B cell (primary cell): Measurements from ENCODE around the gene NPHP4. TPM values are rescaled to one million over a fixed set of nuclear protein-coding genes. Genes with fewer than 3 reads are reported as not detected.

Source experiments
- ATAC-seq: fragments of 200-7000 bp; cut with Tn5 transposase; one replicate; pipeline ENCODE4 v1.10.0; 2021; ENCODE audit warnings: low read depth, mild to moderate bottlenecking, moderate number of reproducible peaks, moderate library complexity
- CTCF ChIA-PET: fragments of 350-600 bp; sonication (Branson Sonifier 250); formaldehyde crosslinking; loops from one replicate; lab custom pipeline; 2021; ENCODE audit warnings: antibody characterized with exemption, inconsistent platforms; lab: Charles Lee
- POLR2A ChIA-PET: fragments of 350-600 bp; sonication (Branson Sonifier 250); formaldehyde crosslinking; loops from one replicate; lab custom pipeline; 2021; ENCODE audit warnings: antibody characterized with exemption; lab: Charles Lee
- DNase-seq: peaks from one replicate; pipeline ENCODE4 v3.0.0; 2013
- H2AFZ ChIP-seq: 2 replicates; pipeline ENCODE4 v1.6.1; 2012; ENCODE audit warnings: mild to moderate bottlenecking, low read depth, low read length; ENCODE audit not compliant: insufficient read depth, poor library complexity, severe bottlenecking
- H3K27ac ChIP-seq, 2 donors: 1 replicate in 1 of 2; 2 replicates in 1 of 2; pipeline ENCODE4 v1.5.1; 2012 to 2013; ENCODE audit warnings: low read length in 2 of 2, mild to moderate bottlenecking in 2 of 2, moderate library complexity in 1 of 2
- H3K27me3 ChIP-seq, 4 experiments: fragments of 200-600 bp in 1 of 4; sonication (generic) in 1 of 4; replicated peaks in 1 of 4; 1 replicate in 2 of 4; 2 replicates in 2 of 4; pipeline versions ENCODE4 v1.6.1 to v1.7.0; 2013 to 2016; ENCODE audit warnings: low read length in 3 of 4, mild to moderate bottlenecking in 2 of 4, mixed read lengths in 1 of 4, moderate library complexity in 1 of 4; ENCODE audit not compliant: insufficient read depth in 4 of 4, control insufficient read depth in 3 of 4; ENCODE audit errors: control extremely low read depth in 1 of 4
- H3K36me3 ChIP-seq, 2 experiments: replicated peaks in 1 of 2; 1 replicate in 1 of 2; 2 replicates in 1 of 2; pipeline versions ENCODE4 v1.6.1 to v1.7.1; 2013; ENCODE audit warnings: low read length in 1 of 2; ENCODE audit not compliant: insufficient read depth in 2 of 2, control insufficient read depth in 1 of 2; ENCODE audit errors: control extremely low read depth in 1 of 2, extremely low read depth in 1 of 2
- H3K4me1 ChIP-seq, 2 donors: fragments of 200-600 bp in 1 of 2; sonication (generic) in 1 of 2; 1 replicate in 1 of 2; 2 replicates in 1 of 2; pipeline versions ENCODE4 v1.5.1 to v1.6.1; 2013 to 2017; ENCODE audit warnings: low read length in 2 of 2; ENCODE audit not compliant: control insufficient read depth in 2 of 2, insufficient read depth in 2 of 2
- H3K4me2 ChIP-seq: replicated peaks from 2 replicates; pipeline ENCODE3; 2012; ENCODE audit warnings: mild to moderate bottlenecking, low read depth, low read length; ENCODE audit not compliant: poor library complexity, severe bottlenecking
- H3K4me3 ChIP-seq, 5 experiments: fragments of 200-600 bp in 1 of 5; sonication (generic) in 1 of 5; 1 replicate in 3 of 5; 2 replicates in 2 of 5; pipeline versions ENCODE4 v1.5.1 to v1.7.0; 2011 to 2016; ENCODE audit warnings: low read length in 4 of 5, mild to moderate bottlenecking in 4 of 5, low read depth in 2 of 5, control low read depth in 1 of 5, moderate library complexity in 1 of 5; ENCODE audit not compliant: insufficient read depth in 1 of 5; ENCODE audit errors: control extremely low read depth in 1 of 5, extremely low read depth in 1 of 5
- H3K79me2 ChIP-seq: fragments of 200-600 bp; sonication (generic); one replicate; pipeline ENCODE4 v1.6.0; 2016; ENCODE audit warnings: low read length; ENCODE audit not compliant: control insufficient read depth, insufficient read depth
- H3K9ac ChIP-seq: fragments of 200-600 bp; sonication (generic); 2 replicates; pipeline ENCODE4 v1.6.1; 2017; ENCODE audit warnings: mild to moderate bottlenecking, low read length, moderate library complexity
- H3K9me3 ChIP-seq, 3 donors: one replicate each; pipeline versions ENCODE4 v1.6.1 to v1.7.1; 2013; ENCODE audit warnings: low read length in 2 of 3; ENCODE audit not compliant: control insufficient read depth in 2 of 3, insufficient read depth in 1 of 3; ENCODE audit errors: control extremely low read depth in 1 of 3
- H4K20me1 ChIP-seq: 2 replicates; pipeline ENCODE4 v1.6.0; 2012; ENCODE audit warnings: mild to moderate bottlenecking, low read length; ENCODE audit not compliant: insufficient read depth, control insufficient read depth, poor library complexity, severe bottlenecking
- H3K27ac Mint-ChIP-seq: one replicate; pipeline ENCODE4 v1.8.0; 2021; ENCODE audit warnings: mixed read lengths
- H3K27me3 Mint-ChIP-seq: one replicate; pipeline ENCODE4 v1.8.0; 2021; ENCODE audit warnings: mixed read lengths
- H3K4me1 Mint-ChIP-seq: one replicate; pipeline ENCODE4 v1.8.0; 2021; ENCODE audit warnings: mixed read lengths
- H3K4me3 Mint-ChIP-seq: one replicate; pipeline ENCODE4 v1.8.0; 2021; ENCODE audit warnings: mixed read lengths
- H3K9me3 Mint-ChIP-seq: one replicate; pipeline ENCODE4 v1.8.0; 2022; ENCODE audit warnings: mixed read lengths; ENCODE audit not compliant: insufficient read depth
- EZH2 ChIP-seq: IDR thresholded peaks from 2 replicates; pipeline ENCODE4 v1.6.1; 2012; ENCODE audit warnings: borderline replicate concordance, low read depth, mild to moderate bottlenecking, moderate library complexity, low read length; ENCODE audit not compliant: insufficient read depth, poor library complexity, severe bottlenecking
- WGBS: methylation state at CpG from one replicate; pipeline ENCODE4 v1.1.5; 2013; ENCODE audit warnings: missing lambda C conversion rate; ENCODE audit not compliant: insufficient coverage; 5-methylcytosine and 5-hydroxymethylcytosine counted together
- intact Hi-C: fragments of 100-400 bp; cut with micrococcal nuclease; formaldehyde crosslinking; loops from one replicate; pipeline ENCODE4 v1.10.0; 2022
- polyA plus RNA-seq: library from polyadenylated mRNA; depleted of rRNA; stranded (reverse); fragments of >200 nt; gene quantifications from 2 replicates; pipeline ENCODE4 v1.2.3, GENCODE V29; 2012
- total RNA-seq, 2 donors: library from RNA; stranded (reverse); fragments of 120-200 nt in 1 of 2; gene quantifications; 1 replicate in 1 of 2; 2 replicates in 1 of 2; pipeline versions ENCODE4 v1.2.3 to v1.2.4, GENCODE V29; 2013 to 2022
- TF ChIP-seq, protein P1 (sequence below): fragments of 200-600 bp; IDR thresholded peaks from one replicate; pipeline ENCODE4 v1.8.0; 2022; ENCODE audit warnings: antibody characterized with exemption, mild to moderate bottlenecking

Gene NPHP4
- total and polyA plus RNA-seq, 2 donors (not counting 1 experiment from before 2014, with no cell fraction given) = 6.5 to 14.8 TPM

DNA sequence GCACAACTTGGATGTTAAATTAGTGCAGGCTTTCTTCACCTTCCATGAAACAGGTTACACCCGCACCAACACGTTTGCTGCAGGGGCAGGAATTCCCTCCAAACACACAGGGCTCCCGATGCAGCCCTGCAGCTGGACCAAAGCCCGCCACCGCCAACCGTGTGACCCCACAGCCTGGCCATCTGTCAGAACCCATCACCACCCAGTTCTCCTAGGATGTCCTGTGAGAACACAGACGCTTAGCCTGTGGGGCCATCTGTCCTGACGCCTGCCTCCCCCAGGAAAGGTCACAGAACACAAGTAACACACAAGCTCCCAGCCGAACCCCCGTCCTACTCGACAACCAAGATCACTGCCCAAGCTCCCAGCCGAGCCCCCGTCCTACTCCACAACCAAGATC lies 108.1 kb downstream of the NPHP4 start:
- H3K9me3 Mint-ChIP-seq = peaks cover 7% of the 10 kb centered on the region

DNA sequence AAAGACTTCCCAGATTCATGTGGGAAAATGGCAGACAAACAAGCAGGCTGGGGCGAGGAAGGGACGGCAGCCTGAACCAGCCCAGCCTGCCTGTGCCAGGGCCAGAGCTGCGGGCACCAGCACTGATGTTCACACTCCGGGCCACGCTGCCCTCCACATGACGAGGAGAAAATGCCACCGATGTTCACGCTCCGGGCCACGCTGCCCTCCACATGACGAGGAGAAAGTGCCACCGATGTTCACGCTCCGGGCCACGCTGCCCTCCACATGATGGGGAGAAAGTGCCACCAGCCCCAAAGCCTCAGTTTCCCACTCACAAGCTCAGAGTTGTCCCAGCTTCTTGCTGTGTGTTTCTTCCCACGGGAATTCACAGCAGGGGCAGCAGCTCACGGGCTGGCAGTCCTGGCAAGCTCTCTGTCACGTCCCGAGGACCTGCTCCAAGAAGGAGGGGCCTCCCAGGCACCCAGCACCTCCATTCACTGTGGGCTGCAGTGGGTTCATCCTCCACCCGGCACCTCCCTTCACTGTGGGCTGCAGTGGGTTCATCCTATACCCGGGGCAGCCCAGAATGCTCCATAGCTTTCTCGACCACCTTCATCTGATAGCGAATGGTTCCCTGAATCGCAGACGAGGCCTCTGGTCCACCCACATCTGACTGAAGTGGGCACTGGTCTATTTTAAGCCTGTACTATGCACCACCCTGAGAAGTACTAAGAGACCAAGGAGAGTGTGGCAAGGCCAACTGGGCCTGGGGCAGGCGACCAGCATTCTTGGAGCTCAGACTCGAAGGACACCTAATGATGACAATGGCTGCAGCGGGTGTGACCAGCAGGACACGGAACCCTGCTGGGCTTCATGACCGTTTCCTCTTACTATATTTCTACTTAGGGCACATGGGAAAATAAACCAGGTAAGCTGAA lies 108.8 kb downstream of the NPHP4 start:
- Histone ChIP-seq H3K36me3 (no peaks in the 10 kb centered on the region), H3K79me2 (no peaks in the 10 kb centered on the region), H3K4me2 (no peak overlapping the region), H3K27me3 (no peaks in the 10 kb centered on the region), H3K9me3 (peaks cover 0 to 18% (median 0%) of the 10 kb centered on the region in 3 donors), H2AFZ (no peak overlapping the region), H3K4me3 (no peak overlapping the region), H4K20me1 (no peaks in the 10 kb centered on the region), H3K9ac (no peak overlapping the region), H3K27ac (no peak overlapping the region), H3K4me1 (no peaks in the 10 kb centered on the region)
- ChIA-PET POLR2A (no interaction called here), CTCF (no interaction called here)
- TF ChIP-seq, protein P1, sequence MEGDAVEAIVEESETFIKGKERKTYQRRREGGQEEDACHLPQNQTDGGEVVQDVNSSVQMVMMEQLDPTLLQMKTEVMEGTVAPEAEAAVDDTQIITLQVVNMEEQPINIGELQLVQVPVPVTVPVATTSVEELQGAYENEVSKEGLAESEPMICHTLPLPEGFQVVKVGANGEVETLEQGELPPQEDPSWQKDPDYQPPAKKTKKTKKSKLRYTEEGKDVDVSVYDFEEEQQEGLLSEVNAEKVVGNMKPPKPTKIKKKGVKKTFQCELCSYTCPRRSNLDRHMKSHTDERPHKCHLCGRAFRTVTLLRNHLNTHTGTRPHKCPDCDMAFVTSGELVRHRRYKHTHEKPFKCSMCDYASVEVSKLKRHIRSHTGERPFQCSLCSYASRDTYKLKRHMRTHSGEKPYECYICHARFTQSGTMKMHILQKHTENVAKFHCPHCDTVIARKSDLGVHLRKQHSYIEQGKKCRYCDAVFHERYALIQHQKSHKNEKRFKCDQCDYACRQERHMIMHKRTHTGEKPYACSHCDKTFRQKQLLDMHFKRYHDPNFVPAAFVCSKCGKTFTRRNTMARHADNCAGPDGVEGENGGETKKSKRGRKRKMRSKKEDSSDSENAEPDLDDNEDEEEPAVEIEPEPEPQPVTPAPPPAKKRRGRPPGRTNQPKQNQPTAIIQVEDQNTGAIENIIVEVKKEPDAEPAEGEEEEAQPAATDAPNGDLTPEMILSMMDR = no peak
- TF ChIP-seq EZH2 = no peak
- Mint-ChIP-seq H3K4me1 (no peaks in the 10 kb centered on the region), H3K9me3 (peaks cover 7% of the 10 kb centered on the region), H3K27me3 (no peaks in the 10 kb centered on the region), H3K4me3 (no peak overlapping the region), H3K27ac (no peak overlapping the region)
- DNase-seq = no peak
- no peak for ATAC-seq
- WGBS = 97% methylated on average over 30 of the region's 30 CpGs
- intact Hi-C loops = no loop called here

More for the DNA sequence above, 108.1 kb downstream of the NPHP4 start:
- H3K9me3 ChIP-seq = peaks cover 0 to 18% (median 0%) of the 10 kb centered on the region in 3 donors
- H3K27me3 ChIP-seq = no peaks in the 10 kb centered on the region
- ATAC-seq (no peak), DNase-seq (no peak)
- Mint-ChIP-seq H3K4me1 (no peaks in the 10 kb centered on the region), H3K4me3 (no peak overlapping the region), H3K27me3 (no peaks in the 10 kb centered on the region), H3K27ac (no peak overlapping the region)
- TF ChIP-seq, protein P1 = no peak
- TF ChIP-seq EZH2 = no peak
- 98% methylated on average over 8 of the region's 13 CpGs for WGBS
- ChIA-PET CTCF (no interaction called here), POLR2A (no interaction called here)
- H3K4me2 ChIP-seq = no peak overlapping the region
- no peak overlapping the region for H3K27ac ChIP-seq
- no peak overlapping the region for H3K4me3 ChIP-seq
- no peak overlapping the region for H2AFZ ChIP-seq
- no peaks in the 10 kb centered on the region for H4K20me1 ChIP-seq
- no peaks in the 10 kb centered on the region for H3K36me3 ChIP-seq
- H3K4me1 ChIP-seq = no peaks in the 10 kb centered on the region
- H3K9ac ChIP-seq = no peak overlapping the region
- intact Hi-C loops = no loop called here
- no peaks in the 10 kb centered on the region for H3K79me2 ChIP-seq
